PC-3 (cell line): Measurements from ENCODE around the gene TLX3.

Experiments
- EZH2 ChIP-seq: fragments of 300-600 bp; sonication (generic); IDR thresholded peaks from one replicate; pipeline ENCODE4 v1.6.1; 2017; ENCODE audit warnings: antibody characterized with exemption, mild to moderate bottlenecking, low read length; ENCODE audit not compliant: unreplicated experiment
- EZH2phosphoT487 ChIP-seq: fragments of 300-600 bp; sonication (generic); IDR thresholded peaks from 2 replicates; pipeline ENCODE4 v1.6.1; 2018; ENCODE audit warnings: mild to moderate bottlenecking, antibody characterized with exemption, low read length, borderline replicate concordance
- TF ChIP-seq, protein P1 (sequence below): fragments of 300-600 bp; sonication (generic); conservative IDR thresholded peaks from 2 replicates; pipeline ENCODE4 v1.5.1; 2017; ENCODE audit warnings: antibody characterized with exemption, low read depth, mild to moderate bottlenecking, low read length

DNA sequence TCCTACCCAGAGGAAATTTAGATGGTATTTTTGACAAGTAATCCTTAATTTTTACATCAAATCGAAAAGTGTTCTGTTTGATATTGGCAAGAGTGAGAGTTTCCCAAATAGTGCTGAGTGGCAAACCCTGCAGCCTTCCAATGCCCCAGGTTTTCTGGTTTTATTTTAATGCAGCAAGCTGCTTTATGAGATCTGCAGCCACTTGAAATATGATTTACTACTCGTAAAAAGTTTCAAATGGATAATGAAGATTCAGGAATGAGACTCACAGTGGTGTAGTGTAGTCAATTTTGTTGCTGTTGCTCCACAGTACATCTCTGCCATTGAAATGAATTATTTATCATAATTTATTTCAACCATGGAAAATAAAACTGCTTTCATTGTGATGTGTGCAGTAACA is 23.6 kb upstream of the TLX3 start:
- TF ChIP-seq EZH2phosphoT487: no peak
- no peak for TF ChIP-seq EZH2
- TF ChIP-seq, protein P1, sequence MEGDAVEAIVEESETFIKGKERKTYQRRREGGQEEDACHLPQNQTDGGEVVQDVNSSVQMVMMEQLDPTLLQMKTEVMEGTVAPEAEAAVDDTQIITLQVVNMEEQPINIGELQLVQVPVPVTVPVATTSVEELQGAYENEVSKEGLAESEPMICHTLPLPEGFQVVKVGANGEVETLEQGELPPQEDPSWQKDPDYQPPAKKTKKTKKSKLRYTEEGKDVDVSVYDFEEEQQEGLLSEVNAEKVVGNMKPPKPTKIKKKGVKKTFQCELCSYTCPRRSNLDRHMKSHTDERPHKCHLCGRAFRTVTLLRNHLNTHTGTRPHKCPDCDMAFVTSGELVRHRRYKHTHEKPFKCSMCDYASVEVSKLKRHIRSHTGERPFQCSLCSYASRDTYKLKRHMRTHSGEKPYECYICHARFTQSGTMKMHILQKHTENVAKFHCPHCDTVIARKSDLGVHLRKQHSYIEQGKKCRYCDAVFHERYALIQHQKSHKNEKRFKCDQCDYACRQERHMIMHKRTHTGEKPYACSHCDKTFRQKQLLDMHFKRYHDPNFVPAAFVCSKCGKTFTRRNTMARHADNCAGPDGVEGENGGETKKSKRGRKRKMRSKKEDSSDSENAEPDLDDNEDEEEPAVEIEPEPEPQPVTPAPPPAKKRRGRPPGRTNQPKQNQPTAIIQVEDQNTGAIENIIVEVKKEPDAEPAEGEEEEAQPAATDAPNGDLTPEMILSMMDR: no peak
